GM19193 (cell line): ENCODE measurements around the gene IGFBP3.

Experiments
- POLR2A ChIP-seq: IDR thresholded peaks from 4 replicates; pipeline ENCODE4 v1.6.1; 2011; ENCODE audit not compliant: insufficient read depth, insufficient read length; ENCODE audit errors: extremely low read depth

IGFBP3 gene, protein sequence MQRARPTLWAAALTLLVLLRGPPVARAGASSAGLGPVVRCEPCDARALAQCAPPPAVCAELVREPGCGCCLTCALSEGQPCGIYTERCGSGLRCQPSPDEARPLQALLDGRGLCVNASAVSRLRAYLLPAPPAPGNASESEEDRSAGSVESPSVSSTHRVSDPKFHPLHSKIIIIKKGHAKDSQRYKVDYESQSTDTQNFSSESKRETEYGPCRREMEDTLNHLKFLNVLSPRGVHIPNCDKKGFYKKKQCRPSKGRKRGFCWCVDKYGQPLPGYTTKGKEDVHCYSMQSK

DNA sequence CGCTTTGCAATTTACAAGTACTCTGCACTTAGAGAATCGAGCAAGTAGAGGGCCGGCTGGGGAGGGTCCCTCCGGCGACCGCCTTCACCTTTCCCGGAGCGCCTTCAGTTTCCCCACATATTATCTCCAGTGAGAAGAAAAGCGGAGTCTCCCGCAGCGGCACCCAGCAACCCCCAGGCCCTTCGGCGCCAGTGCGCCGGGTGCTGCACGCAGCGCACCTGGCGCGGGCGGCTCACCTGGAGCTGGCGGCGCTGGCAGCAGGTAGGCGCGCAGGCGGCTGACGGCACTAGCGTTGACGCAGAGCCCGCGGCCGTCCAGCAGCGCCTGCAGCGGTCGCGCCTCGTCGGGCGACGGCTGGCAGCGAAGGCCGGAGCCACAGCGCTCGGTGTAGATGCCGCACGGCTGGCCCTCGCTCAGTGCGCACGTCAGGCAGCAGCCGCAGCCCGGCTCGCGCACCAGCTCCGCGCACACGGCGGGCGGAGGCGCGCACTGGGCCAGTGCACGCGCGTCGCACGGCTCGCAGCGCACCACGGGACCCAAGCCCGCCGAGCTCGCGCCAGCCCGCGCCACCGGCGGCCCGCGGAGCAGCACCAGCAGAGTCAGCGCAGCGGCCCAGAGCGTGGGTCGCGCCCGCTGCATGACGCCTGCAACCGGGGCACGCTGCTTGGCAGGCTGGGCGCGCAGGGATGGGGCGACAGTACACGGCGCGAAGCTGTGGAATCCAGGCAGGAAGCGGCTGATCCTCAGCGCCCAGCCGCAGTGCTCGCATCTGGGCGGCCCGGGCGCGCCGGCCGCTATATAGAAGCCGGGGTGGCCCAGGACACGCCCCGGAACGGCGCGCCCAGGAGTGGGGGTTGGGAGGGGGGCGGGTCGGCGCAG is at the start of gene IGFBP3:
Gene IGFBP3, minus strand, starts transcription at position 771 of the 879 bp plus-strand sequence. Its CDS starts 132 bp downstream, at position 639.
- no peak for TF ChIP-seq POLR2A

DNA sequence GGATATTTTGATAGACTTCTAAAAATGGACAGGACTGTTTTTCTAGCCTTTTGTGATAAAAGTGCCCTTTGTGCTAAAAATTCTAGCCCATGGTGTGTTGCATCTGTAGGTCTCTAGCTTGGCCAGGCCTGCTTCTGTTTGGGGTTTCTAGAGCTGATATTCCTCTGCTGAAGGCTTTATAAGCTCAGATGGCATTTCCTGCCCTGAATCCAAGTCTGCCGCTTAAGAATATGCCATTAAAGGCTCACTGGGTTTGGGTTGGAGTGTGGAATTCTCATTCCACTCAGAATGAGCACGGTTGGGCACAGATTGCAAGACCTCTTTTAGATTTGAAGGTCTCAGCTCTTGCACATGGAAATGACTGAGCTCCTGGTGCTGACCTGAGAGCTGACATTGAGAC is 49.4 kb upstream of the IGFBP3 start:
- no peak for TF ChIP-seq POLR2A

GRCh38 chr7:45969940-45970339 is 48.9 kb upstream of the IGFBP3 start:
- TF ChIP-seq POLR2A = no peak

GRCh38 chr7:45968856-45969541 is 47.9 kb upstream of the IGFBP3 start:
- TF ChIP-seq POLR2A = no peak

GRCh38 chr7:45968312-45968711 is 47.2 kb upstream of the IGFBP3 start:
- no peak for TF ChIP-seq POLR2A

GRCh38 chr7:45967591-45968157 is 46.6 kb upstream of the IGFBP3 start:
- no peak for TF ChIP-seq POLR2A

GRCh38 chr7:45962861-45963260 is 41.8 kb upstream of the IGFBP3 start:
- no peak for TF ChIP-seq POLR2A

DNA sequence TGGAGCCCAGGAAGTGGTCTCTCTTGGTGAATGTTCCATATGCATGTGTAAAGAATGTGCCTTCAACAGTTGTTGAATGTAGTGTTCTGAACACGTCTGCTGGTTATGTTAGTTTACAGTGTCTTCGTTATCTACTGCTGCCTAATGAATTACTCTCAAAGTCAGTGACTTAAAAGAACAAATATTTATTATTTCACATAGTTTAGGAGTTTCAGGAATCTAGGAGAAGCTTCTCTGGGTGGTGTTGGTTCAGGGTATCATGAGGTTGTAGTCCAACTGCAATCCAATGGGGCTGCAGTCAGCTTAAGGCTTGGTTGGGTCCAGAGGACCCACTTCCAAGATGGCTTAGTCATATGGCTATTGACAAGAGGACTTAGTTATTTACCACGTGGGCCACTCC is 36.6 kb upstream of the IGFBP3 start:
- TF ChIP-seq POLR2A = no peak

- TF ChIP-seq POLR2A = no peak
Observed at GRCh38 chr7:45955286-45955685, 34.2 kb upstream of the IGFBP3 start.

DNA sequence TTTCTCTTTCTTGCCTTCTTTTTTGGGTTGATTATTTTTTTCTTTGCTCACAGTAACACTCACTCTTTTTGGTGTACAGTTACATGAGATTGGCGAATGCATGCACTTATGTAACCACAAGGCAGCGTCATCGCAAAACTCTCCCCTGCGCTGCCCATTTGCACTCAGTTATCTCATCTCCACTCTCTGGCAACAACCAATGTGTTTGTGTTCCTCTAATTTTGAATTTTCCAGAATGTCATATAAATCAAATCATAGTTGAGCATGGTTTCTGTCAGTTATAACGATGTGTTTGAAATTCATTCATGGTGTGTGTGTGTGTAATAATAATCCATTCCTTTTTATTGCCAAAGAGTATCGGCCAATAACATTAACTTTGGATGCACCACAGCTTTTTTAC is 23.0 kb upstream of the IGFBP3 start:
- no peak for TF ChIP-seq POLR2A

- no peak for TF ChIP-seq POLR2A
Observed at GRCh38 chr7:45940939-45941338, 19.9 kb upstream of the IGFBP3 start.

GRCh38 chr7:45939574-45939973 is 18.5 kb upstream of the IGFBP3 start:
- no peak for TF ChIP-seq POLR2A

GRCh38 chr7:45938626-45939302 is 17.7 kb upstream of the IGFBP3 start:
- TF ChIP-seq POLR2A = no peak

DNA sequence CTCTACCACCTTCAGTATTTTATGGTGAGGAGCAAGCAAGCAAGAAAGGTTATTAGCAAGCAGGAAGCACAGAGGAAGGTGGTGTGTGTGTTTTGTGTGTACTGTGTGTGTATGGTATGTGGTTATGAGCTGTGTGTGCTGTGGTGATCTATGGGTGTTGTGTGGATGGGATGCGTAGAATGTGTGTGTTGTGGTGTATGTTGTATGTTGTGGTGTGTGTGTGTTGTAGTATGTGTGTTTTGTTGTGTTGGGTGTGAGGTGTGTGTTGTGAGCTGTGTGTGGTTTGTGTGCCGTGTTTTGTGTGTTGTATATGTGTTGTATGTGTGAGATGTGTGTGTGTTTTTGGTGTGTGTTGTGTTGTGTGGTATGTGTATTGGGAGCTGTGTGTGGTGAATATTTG is 16.8 kb upstream of the IGFBP3 start:
- no peak for TF ChIP-seq POLR2A

- TF ChIP-seq POLR2A = no peak
Observed at GRCh38 chr7:45937301-45937700, 16.2 kb upstream of the IGFBP3 start.

- TF ChIP-seq POLR2A = no peak
Observed at GRCh38 chr7:45930967-45931366, 9.9 kb upstream of the IGFBP3 start.
